ENCODE measurements around the gene ABTB2.

- TF ChIP-seq CTCF (IDR thresholded peaks at IDR 0.05) = no peak
- no peak for TF ChIP-seq POLR2A (IDR thresholded peaks at IDR 0.05)
These were observed 144.4 kb downstream of the ABTB2 start for GRCh38 chr11:34213366-34213765.

Data from body of pancreas (tissue), 4 donors.